ENCODE results near the gene GPR162.

Gene GPR162

GRCh38 chr12:6788972-6789924, 32.4 kb upstream of the GPR162 start, which contains the start of gene CD4:
Gene CD4 (plus strand): TSS chr12:6789528. CDS start chr12:6800139, 10,611 bp downstream.
- no peak for DNase-seq (ENCODE audit: low spot score)

GRCh38 chr12:6790496-6791150, 31.0 kb upstream of the GPR162 start:
- no peak for DNase-seq (ENCODE audit: low spot score)

DNA sequence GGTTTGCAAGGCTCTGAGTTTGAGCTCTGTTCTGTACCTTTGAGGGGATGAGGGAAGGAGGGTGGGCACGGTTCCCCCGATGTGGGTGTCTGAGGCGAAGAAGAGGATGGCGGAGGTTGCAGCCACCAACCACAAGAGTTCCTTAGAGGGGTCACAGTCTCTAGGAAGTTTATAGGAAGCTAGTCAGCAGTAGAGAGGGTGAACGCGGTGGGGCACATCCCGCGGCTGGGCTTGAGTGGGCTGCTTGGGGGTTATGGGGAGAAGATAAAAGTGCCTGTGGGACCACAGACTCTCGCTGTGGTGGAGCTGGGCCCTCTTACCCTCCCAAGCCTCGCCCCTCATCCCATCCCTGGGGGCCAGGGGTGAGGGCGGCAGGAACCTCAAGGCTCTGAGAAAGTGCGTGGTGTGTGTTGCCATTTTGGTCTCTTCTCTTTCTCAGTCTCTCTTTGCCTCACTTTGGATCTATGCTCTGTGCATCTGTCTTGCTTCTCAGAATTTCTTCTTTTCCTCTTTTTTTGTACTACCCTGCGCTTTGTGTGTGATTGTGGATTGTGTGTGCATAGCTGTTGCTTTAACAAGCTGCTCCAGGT, 29.6 kb upstream of the GPR162 start:
- DNase-seq (ENCODE audit: low spot score): no peak

DNA sequence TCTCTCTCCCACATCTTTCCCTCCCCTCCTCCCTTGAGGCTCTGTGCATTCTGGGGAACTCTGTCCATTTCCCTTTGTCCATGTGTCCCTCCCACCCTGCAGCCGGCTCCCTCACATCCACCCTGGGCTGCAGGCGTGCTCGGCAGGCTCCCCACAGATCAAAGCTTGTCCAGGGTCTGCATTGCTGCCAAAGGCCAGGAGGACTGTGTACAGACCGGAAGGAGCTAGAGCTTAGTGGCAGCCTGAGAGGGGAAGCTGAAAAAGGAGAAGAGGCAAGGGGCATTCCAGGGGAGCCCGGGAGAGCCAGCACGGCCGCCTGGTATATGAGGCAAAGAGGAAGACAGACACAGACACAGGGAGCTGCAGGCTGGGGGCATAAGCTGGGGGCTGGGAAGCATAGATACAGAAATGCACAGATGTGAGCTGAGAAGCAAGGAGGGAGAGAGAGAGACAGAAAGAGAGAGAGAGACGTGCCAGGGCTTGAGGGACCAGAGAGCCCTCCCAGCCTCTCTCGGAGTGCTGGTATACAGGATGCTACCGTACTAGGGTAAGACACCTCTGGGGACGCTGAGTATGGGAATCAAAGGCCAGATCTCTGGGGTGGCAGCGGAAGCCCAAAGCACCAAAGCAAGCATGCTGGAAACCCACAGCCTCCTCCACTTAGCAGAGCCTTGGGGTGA, 29.0 kb upstream of the GPR162 start:
- DNase-seq (ENCODE audit: low spot score): no peak

DNA sequence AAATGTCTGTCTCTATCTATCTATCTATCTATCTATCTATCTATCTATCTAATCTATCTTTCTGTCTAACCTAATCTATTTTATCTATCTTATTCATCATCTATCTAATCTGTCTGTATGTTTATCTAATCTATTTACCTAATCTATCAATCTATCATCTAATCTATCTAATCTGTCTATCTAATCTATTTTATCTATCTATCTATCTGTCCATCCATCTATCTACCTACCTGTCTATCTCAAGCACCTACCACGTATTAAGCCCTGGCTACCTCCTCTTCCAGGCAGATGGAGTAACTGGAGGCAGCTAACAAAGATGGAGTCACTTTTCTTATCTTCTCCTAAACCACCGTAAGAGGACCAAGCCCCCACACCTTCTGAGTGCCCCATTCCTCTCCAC, 26.5 kb upstream of the GPR162 start:
- DNase-seq (ENCODE audit: low spot score): no peak

GRCh38 chr12:6796576-6796975, 25.0 kb upstream of the GPR162 start:
- no peak for DNase-seq (ENCODE audit: low spot score)

DNA sequence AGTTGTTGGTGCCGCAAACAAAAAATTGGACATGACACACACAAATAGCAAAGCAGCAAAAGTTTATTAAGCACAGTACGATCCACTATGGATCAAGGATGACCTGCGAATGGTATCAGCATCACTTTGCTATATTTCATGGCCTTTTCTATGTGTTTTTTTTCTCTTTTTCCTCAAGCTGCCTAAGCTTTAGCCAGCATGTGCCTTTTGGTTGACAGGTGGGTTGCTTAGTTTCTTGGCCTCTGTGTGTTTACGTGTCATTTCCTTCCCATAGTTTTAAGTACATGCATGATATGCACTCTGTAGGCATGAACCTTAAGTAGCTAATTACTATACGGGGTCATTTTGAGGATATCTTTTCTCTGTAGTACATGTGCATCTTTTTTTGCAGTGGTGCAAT, 22.5 kb upstream of the GPR162 start:
- DNase-seq (ENCODE audit: low spot score): no peak

DNA sequence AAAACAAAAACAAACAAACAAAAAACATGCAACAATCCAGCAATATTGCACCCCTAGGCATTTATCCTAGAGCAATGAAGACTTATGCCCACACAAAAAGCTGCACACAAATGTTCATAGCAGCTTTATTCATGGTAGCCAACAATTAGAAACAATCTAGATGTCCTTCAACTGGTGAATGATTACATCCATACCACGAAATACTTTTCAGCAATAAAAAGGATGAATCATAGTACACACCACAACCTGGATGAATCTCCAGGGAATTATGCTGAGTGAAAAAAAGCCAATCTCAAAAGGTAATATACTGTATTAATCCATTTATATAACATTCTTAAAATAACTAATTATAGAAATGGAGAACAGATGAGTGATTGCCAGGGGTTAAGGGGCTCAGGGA, 14.5 kb upstream of the GPR162 start:
- no peak for DNase-seq (ENCODE audit: low spot score)

- no peak for DNase-seq (ENCODE audit: low spot score)
Observed at GRCh38 chr12:6809056-6809455, 12.6 kb upstream of the GPR162 start.

DNA sequence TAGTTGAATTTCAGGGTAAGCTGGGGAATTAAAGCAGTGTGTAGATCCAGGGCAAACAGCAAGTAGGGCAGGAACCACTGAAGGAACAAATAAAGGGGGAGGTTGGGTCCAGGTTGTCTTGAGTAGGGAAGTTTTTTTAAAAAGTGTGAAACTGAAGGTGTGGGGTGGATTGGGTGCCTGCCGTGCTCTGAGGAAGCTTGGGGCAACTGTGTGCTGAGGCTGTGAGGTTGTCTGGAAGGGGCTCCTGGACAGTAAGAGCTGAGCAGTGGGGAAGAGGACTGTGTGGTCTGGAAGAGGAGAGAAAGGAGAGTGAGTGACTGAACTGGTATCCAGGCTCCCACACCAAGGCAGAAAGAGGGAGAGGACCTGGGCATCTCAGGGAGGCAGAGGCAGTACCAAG, 10.9 kb upstream of the GPR162 start:
- no peak for DNase-seq (ENCODE audit: low spot score)

- DNase-seq (ENCODE audit: low spot score): no peak
Observed at GRCh38 chr12:6813363-6813762, 8.3 kb upstream of the GPR162 start.

DNA sequence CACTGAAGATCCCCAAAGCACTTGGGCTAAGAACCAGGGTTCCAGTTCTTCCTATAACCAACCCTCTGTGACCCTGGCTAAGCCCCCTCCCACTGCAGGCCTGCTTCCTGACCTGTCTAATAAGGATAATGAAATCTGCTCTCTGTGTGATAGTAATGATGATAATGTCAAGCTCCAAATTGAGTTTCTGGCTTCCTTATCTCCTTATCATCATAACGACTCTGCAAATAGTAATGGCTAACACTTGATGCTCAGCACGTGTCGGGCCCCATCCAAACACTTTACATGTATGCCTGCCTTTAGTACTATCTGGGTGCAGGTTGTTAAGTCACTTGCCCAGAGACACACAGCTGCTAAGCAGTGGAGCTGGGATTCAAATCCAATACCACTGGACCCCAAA, 5.0 kb upstream of the GPR162 start:
- DNase-seq (ENCODE audit: low spot score): no peak

- DNase-seq (ENCODE audit: low spot score): no peak
Observed at GRCh38 chr12:6817098-6817497, 4.5 kb upstream of the GPR162 start.

GRCh38 chr12:6817662-6818157, 3.9 kb upstream of the GPR162 start:
- no peak for DNase-seq (ENCODE audit: low spot score)

DNA sequence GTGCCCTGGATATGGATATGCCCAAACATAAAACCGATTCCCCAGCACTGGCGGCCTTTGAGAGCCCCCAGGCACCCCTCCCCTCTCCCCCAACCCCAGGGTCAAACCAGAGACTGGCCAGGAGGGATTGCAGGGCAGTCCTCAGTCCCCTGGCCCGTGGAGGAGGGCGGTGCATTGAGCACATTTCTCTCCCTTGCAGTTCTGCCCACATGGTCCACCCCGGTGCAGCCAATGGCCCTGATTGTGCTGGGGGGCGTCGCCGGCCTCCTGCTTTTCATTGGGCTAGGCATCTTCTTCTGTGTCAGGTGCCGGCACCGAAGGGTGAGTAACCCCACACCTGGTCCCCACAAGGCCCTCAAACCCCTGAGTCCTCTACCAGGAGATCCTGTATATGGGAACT, 3.4 kb upstream of the GPR162 start:
- DNase-seq (ENCODE audit: low spot score): no peak

GRCh38 chr12:6818645-6819044, 3.0 kb upstream of the GPR162 start:
- DNase-seq (ENCODE audit: low spot score): no peak

DNA sequence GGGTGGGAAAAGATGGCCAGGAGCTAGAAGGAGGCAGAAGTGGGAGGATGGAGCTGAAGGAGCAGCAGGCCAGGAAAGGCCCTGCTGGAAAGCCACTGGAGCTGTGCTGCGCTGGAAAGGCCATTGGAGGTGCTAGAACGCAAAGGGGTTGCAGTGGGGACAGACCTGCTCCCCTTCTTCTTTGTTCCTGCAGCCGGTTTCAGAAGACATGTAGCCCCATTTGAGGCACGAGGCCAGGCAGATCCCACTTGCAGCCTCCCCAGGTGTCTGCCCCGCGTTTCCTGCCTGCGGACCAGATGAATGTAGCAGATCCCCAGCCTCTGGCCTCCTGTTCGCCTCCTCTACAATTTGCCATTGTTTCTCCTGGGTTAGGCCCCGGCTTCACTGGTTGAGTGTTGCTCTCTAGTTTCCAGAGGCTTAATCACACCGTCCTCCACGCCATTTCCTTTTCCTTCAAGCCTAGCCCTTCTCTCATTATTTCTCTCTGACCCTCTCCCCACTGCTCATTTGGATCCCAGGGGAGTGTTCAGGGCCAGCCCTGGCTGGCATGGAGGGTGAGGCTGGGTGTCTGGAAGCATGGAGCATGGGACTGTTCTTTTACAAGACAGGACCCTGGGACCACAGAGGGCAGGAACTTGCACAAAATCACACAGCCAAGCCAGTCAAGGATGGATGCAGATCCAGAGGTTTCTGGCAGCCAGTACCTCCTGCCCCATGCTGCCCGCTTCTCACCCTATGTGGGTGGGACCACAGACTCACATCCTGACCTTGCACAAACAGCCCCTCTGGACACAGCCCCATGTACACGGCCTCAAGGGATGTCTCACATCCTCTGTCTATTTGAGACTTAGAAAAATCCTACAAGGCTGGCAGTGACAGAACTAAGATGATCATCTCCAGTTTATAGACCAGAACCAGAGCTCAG, 2.3 kb upstream of the GPR162 start:
- no peak for DNase-seq (ENCODE audit: low spot score)

DNA sequence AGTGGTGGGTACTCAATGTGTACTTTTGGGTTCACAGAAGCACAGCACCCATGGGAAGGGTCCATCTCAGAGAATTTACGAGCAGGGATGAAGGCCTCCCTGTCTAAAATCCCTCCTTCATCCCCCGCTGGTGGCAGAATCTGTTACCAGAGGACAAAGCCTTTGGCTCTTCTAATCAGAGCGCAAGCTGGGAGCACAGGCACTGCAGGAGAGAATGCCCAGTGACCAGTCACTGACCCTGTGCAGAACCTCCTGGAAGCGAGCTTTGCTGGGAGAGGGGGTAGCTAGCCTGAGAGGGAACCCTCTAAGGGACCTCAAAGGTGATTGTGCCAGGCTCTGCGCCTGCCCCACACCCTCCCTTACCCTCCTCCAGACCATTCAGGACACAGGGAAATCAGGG, 1.5 kb upstream of the GPR162 start:
- no peak for DNase-seq (ENCODE audit: low spot score)

GRCh38 chr12:6822426-6823135, 960 bp downstream of the GPR162 start:
- DNase-seq (ENCODE audit: low spot score): no peak

All from hematopoietic multipotent progenitor cell treated with erythropoietin and hydrocortisone succinate and interleukin-3 and kit ligand, for 17 days (in vitro differentiated cells).